Measurements from ENCODE around the gene TRAPPC2B. TPM values are rescaled to one million over a fixed set of nuclear protein-coding genes. Genes with fewer than 3 reads are reported as not detected.

The TRAPPC2B gene
- total and polyA plus RNA-seq, 2 experiments from 2014 or later: 21.6 to 33.0 TPM

GRCh38 chr19:57359300-57359699 lies 4.1 kb upstream of the TRAPPC2B start:
- H2AFZ ChIP-seq: no peak overlapping the region

GRCh38 chr19:57362419-57362818 lies 932 bp upstream of the TRAPPC2B start:
- H3K4me2 ChIP-seq (ENCODE audit: unreplicated experiment): peak overlapping the region; percentile 89
- DNase-seq: no peak
- TF ChIP-seq EZH2 (IDR thresholded peaks at IDR 0.05; ENCODE audit: insufficient read depth, poor library complexity, severe bottlenecking): no peak
- no peak for TF ChIP-seq EZH2phosphoT487 (IDR thresholded peaks at IDR 0.05; ENCODE audit: insufficient read depth, low read depth)

More at GRCh38 chr19:57359300-57359699, 4.1 kb upstream of the TRAPPC2B start:
- TF ChIP-seq EZH2 (IDR thresholded peaks at IDR 0.05; ENCODE audit: insufficient read depth, poor library complexity, severe bottlenecking) (no peak), EZH2phosphoT487 (IDR thresholded peaks at IDR 0.05; ENCODE audit: insufficient read depth, low read depth) (no peak)
- Histone ChIP-seq H4K20me1 (ENCODE audit: insufficient read depth) (no peaks in the 10 kb centered on the region), H3K4me3 (no peak overlapping the region), H3K9ac (no peak overlapping the region), H3K9me2 (ENCODE audit: insufficient read depth) (no peaks in the 10 kb centered on the region), H3K27me3 (replicated peaks; ENCODE audit: insufficient read depth) (no peaks in the 10 kb centered on the region), H3F3A (ENCODE audit: insufficient read depth) (0 out of 2 replicates have a peak, but pooled peaks cover 6% of the 10 kb centered on the region), H3K36me3 (ENCODE audit: low read depth) (peaks cover 24% of the 10 kb centered on the region; the same call in 1 of the 2 replicates), H3K4me1 (ENCODE audit: insufficient read depth) (peaks cover 5% of the 10 kb centered on the region), H3K27ac (no peak overlapping the region), H3K9me3 (ENCODE audit: low read depth) (no peaks in the 10 kb centered on the region), H3K79me2 (ENCODE audit: insufficient read depth) (peaks cover 63% of the 10 kb centered on the region), H3K4me2 (ENCODE audit: unreplicated experiment) (no peak overlapping the region)
- in situ Hi-C loops (cut with MboI): no loop called here
- no peak for DNase-seq

GRCh38 chr19:57363688-57364181 lies 384 bp downstream of the TRAPPC2B start:
- Histone ChIP-seq H3K79me2 (ENCODE audit: insufficient read depth) (peaks cover 65% of the 10 kb centered on the region), H3K27me3 (replicated peaks; ENCODE audit: insufficient read depth) (no peaks in the 10 kb centered on the region), H3F3A (ENCODE audit: insufficient read depth) (0 out of 2 replicates have a peak, but pooled peaks cover 6% of the 10 kb centered on the region), H2AFZ (peak overlapping the region; percentile 66), H3K27ac (peak overlapping the region; percentile 78), H3K9ac (peak overlapping the region; percentile 88), H3K9me2 (ENCODE audit: insufficient read depth) (no peaks in the 10 kb centered on the region), H3K4me2 (ENCODE audit: unreplicated experiment) (peak overlapping the region; percentile 89), H4K20me1 (ENCODE audit: insufficient read depth) (no peaks in the 10 kb centered on the region), H3K4me1 (ENCODE audit: insufficient read depth) (peaks cover 5% of the 10 kb centered on the region), H3K4me3 (peak overlapping the region; percentile 76), H3K9me3 (ENCODE audit: low read depth) (no peaks in the 10 kb centered on the region), H3K36me3 (ENCODE audit: low read depth) (no peaks in the 10 kb centered on the region)
- in situ Hi-C loops (cut with MboI): no loop called here
- peak; percentile 61 for DNase-seq
- WGBS, 2 experiments (ENCODE audit: low coverage in 1 of 2, low lambda C conversion rate in 2 of 2, missing lambda C conversion rate in 2 of 2): 1 to 2% methylated on average over 12 to 18 of the region's 18 CpGs
- TF ChIP-seq EZH2phosphoT487 (IDR thresholded peaks at IDR 0.05; ENCODE audit: insufficient read depth, low read depth) (no peak), EZH2 (IDR thresholded peaks at IDR 0.05; ENCODE audit: insufficient read depth, poor library complexity, severe bottlenecking) (no peak)

More at GRCh38 chr19:57362419-57362818, 932 bp upstream of the TRAPPC2B start:
- peak overlapping the region; percentile 94 for H2AFZ ChIP-seq
- peak overlapping the region; percentile 77 for H3K27ac ChIP-seq
- 0 out of 2 replicates have a peak, but pooled peaks cover 6% of the 10 kb centered on the region for H3K36me3 ChIP-seq (ENCODE audit: low read depth)
- in situ Hi-C loops (cut with MboI): no loop called here
- H3F3A ChIP-seq (ENCODE audit: insufficient read depth): 0 out of 2 replicates have a peak, but pooled peaks cover 6% of the 10 kb centered on the region
- peak overlapping the region; percentile 81 for H3K9ac ChIP-seq
- H3K79me2 ChIP-seq (ENCODE audit: insufficient read depth): peaks cover 66% of the 10 kb centered on the region
- no peaks in the 10 kb centered on the region for H4K20me1 ChIP-seq (ENCODE audit: insufficient read depth)
- 71 to 81% methylated on average over 2 of the region's 2 CpGs for WGBS, 2 experiments (ENCODE audit: low coverage in 1 of 2, low lambda C conversion rate in 2 of 2, missing lambda C conversion rate in 2 of 2)
- peak overlapping the region; percentile 76 for H3K4me3 ChIP-seq
- H3K9me3 ChIP-seq (ENCODE audit: low read depth): no peaks in the 10 kb centered on the region
- peaks cover 5% of the 10 kb centered on the region for H3K4me1 ChIP-seq (ENCODE audit: insufficient read depth)
- no peaks in the 10 kb centered on the region for H3K9me2 ChIP-seq (ENCODE audit: insufficient read depth)
- H3K27me3 ChIP-seq (replicated peaks; ENCODE audit: insufficient read depth): no peaks in the 10 kb centered on the region

GRCh38 chr19:57366776-57367175 lies 3.4 kb downstream of the TRAPPC2B start:
- 99 to 100% methylated on average over 2 of the region's 2 CpGs for WGBS, 2 experiments (ENCODE audit: low coverage in 1 of 2, low lambda C conversion rate in 2 of 2, missing lambda C conversion rate in 2 of 2)
- Histone ChIP-seq H3K9me2 (ENCODE audit: insufficient read depth) (no peaks in the 10 kb centered on the region), H3K4me2 (ENCODE audit: unreplicated experiment) (no peak overlapping the region), H2AFZ (no peak overlapping the region), H3K79me2 (ENCODE audit: insufficient read depth) (peaks cover 53% of the 10 kb centered on the region), H3K27ac (no peak overlapping the region), H3K36me3 (ENCODE audit: low read depth) (no peaks in the 10 kb centered on the region; the same call in 1 of the 2 replicates), H3K9me3 (ENCODE audit: low read depth) (no peaks in the 10 kb centered on the region), H3K27me3 (replicated peaks; ENCODE audit: insufficient read depth) (no peaks in the 10 kb centered on the region), H4K20me1 (ENCODE audit: insufficient read depth) (no peaks in the 10 kb centered on the region), H3F3A (ENCODE audit: insufficient read depth) (no peaks in the 10 kb centered on the region), H3K4me3 (no peak overlapping the region), H3K9ac (no peak overlapping the region), H3K4me1 (ENCODE audit: insufficient read depth) (peaks cover 5% of the 10 kb centered on the region)
- TF ChIP-seq EZH2 (IDR thresholded peaks at IDR 0.05; ENCODE audit: insufficient read depth, poor library complexity, severe bottlenecking) (no peak), EZH2phosphoT487 (IDR thresholded peaks at IDR 0.05; ENCODE audit: insufficient read depth, low read depth) (no peak)
- in situ Hi-C loops (cut with MboI): no loop called here
- no peak for DNase-seq
